ENCODE data around the gene PLSCR1. TPM values are rescaled to one million over a fixed set of nuclear protein-coding genes. Genes with fewer than 3 reads are reported as not detected.
"Not testable (repeated sequence)": the region's sequence is repeated elsewhere in the genome, so short reads cannot be mapped to it uniquely, and the experiment has no call there.

PLSCR1 gene
- total and polyA plus RNA-seq, 7 donors: 59.3 to 194 (median 112) TPM

DNA sequence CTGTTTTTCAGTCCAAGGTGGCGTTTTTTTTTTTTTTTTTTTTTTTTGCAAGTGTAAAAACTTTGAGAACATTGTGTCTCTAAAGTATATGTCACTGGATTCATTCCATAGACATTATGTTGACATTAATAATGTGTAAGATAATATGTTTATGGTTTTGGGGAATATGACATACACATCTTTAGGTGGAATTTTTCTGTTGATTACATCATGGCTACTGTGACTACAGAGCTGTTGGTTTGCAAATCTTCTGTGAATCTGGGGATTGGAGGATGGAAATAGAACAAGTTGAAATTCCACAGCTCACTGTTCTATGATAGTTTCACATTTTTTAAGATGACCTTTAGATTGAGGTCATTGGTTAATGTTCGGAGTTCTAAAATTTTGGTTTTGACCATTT, 50.6 kb downstream of the PLSCR1 start:
- TF ChIP-seq EP300 (IDR thresholded peaks at IDR 0.05) (no peak), POLR2A (IDR thresholded peaks at IDR 0.05) (no peak), POLR2AphosphoS5 (IDR thresholded peaks at IDR 0.05) (no peak)
- TF ChIP-seq, protein P1, sequence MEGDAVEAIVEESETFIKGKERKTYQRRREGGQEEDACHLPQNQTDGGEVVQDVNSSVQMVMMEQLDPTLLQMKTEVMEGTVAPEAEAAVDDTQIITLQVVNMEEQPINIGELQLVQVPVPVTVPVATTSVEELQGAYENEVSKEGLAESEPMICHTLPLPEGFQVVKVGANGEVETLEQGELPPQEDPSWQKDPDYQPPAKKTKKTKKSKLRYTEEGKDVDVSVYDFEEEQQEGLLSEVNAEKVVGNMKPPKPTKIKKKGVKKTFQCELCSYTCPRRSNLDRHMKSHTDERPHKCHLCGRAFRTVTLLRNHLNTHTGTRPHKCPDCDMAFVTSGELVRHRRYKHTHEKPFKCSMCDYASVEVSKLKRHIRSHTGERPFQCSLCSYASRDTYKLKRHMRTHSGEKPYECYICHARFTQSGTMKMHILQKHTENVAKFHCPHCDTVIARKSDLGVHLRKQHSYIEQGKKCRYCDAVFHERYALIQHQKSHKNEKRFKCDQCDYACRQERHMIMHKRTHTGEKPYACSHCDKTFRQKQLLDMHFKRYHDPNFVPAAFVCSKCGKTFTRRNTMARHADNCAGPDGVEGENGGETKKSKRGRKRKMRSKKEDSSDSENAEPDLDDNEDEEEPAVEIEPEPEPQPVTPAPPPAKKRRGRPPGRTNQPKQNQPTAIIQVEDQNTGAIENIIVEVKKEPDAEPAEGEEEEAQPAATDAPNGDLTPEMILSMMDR (IDR thresholded peaks at IDR 0.05): no peak
- H3K36me3 ChIP-seq: no peaks in the 10 kb centered on the region

DNA sequence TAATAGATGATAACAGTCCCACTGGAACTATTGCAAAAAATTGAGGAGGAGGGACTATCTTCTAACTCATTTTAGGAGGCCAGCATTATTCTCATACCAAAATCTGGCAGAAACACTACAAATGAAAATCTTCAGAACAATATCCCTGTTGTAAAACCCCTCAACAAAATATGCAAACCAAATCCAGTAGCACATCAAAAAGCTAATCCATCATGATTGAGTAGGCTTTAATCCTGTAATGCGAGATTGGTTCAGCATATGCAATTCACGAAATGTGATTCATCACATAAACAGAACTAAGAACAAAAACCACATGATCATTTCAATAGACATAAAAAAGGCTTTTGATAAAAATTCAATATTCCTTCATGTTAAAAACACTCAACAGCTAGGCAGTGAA, 51.2 kb downstream of the PLSCR1 start:
- intact Hi-C loops (cut with DNase I): no loop called here

More for the DNA sequence above, 50.6 kb downstream of the PLSCR1 start:
- Histone ChIP-seq H3K4me1 (no peaks in the 10 kb centered on the region), H3K4me3 (no peak overlapping the region), H3K9me3 (peaks cover 0 to 3% (median 0%) of the 10 kb centered on the region in 4 donors), H3K27ac (no peak overlapping the region), H3K27me3 (no peaks in the 10 kb centered on the region)
- intact Hi-C loops (cut with DNase I): no loop called here
- no peak for DNase-seq
- WGBS, 2 donors: 92 to 93% methylated on average over 2 of the region's 2 CpGs

DNA sequence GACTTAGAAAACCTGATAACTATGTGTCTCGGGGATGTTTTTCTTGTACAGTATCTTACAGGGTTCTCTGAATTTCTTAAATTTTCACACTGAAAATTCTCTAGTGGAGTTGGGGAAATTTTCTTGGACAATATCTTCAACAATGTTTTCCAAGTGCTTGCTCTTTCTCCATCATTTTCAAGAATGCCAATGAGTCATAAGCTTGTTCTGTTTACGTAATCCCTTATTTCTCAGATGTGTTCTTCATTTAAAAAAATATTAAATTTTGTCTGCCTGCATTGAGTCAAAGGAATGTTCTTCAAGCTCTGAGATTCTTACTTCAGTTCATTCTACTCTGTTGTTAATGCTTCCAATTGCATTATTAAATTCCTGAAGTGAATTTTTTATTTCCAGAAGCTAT, 53.1 kb downstream of the PLSCR1 start:
- peaks cover 0 to 3% (median 0%) of the 10 kb centered on the region in 4 donors for H3K9me3 ChIP-seq
- intact Hi-C loops (cut with DNase I): no loop called here
- H3K4me1 ChIP-seq: no peaks in the 10 kb centered on the region
- no peaks in the 10 kb centered on the region for H3K27me3 ChIP-seq
- DNase-seq: no peak
- H3K36me3 ChIP-seq: no peaks in the 10 kb centered on the region
- H3K27ac ChIP-seq: no peak overlapping the region
- no peak overlapping the region for H3K4me3 ChIP-seq
- 49 to 70% methylated on average over 2 of the region's 2 CpGs for WGBS, 2 donors
- TF ChIP-seq POLR2AphosphoS5 (IDR thresholded peaks at IDR 0.05): no peak
- TF ChIP-seq POLR2A (IDR thresholded peaks at IDR 0.05): no peak
- TF ChIP-seq EP300 (IDR thresholded peaks at IDR 0.05): no peak
- TF ChIP-seq, protein P1 (IDR thresholded peaks at IDR 0.05): no peak

More for the DNA sequence above, 51.2 kb downstream of the PLSCR1 start:
- TF ChIP-seq POLR2AphosphoS5 (IDR thresholded peaks at IDR 0.05) (no peak), POLR2A (IDR thresholded peaks at IDR 0.05) (no peak), EP300 (IDR thresholded peaks at IDR 0.05) (no peak)
- TF ChIP-seq, protein P1 (IDR thresholded peaks at IDR 0.05): no peak
- H3K9me3 ChIP-seq: peaks cover 0 to 3% (median 0%) of the 10 kb centered on the region in 4 donors
- H3K4me3 ChIP-seq: no peak overlapping the region
- DNase-seq: no peak
- 86 to 90% methylated on average over 2 of the region's 2 CpGs for WGBS, 2 donors
- no peaks in the 10 kb centered on the region for H3K36me3 ChIP-seq
- no peaks in the 10 kb centered on the region for H3K27me3 ChIP-seq
- no peak overlapping the region for H3K27ac ChIP-seq
- H3K4me1 ChIP-seq: no peaks in the 10 kb centered on the region

DNA sequence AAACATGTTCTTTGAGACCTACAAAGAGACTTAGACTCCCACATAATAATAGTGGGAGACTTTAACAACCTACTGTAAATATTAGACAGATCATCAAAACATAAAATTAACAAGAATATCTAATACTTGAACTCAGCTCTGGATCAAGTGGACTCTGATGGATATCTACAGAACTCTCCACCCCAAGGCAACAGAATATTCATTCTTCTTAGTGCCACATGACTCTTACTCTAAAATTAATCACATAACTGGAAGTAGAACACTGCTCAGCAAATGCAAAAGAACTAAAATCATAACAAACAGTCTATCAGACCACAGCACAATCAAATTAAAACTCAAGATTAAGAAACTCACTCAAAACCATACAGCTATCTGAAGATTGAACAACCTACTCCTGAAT, 59.1 kb downstream of the PLSCR1 start:
- H3K4me3 ChIP-seq: no peak overlapping the region
- no peaks in the 10 kb centered on the region for H3K36me3 ChIP-seq
- no peaks in the 10 kb centered on the region for H3K27me3 ChIP-seq
- intact Hi-C loops (cut with DNase I): no loop called here
- no peaks in the 10 kb centered on the region for H3K4me1 ChIP-seq
- peaks cover 0 to 3% (median 0%) of the 10 kb centered on the region in 4 donors for H3K9me3 ChIP-seq
- DNase-seq: no peak
- TF ChIP-seq POLR2A (IDR thresholded peaks at IDR 0.05) (no peak), EP300 (IDR thresholded peaks at IDR 0.05) (no peak), POLR2AphosphoS5 (IDR thresholded peaks at IDR 0.05) (no peak)
- TF ChIP-seq, protein P1 (IDR thresholded peaks at IDR 0.05): no peak
- no peak overlapping the region for H3K27ac ChIP-seq

DNA sequence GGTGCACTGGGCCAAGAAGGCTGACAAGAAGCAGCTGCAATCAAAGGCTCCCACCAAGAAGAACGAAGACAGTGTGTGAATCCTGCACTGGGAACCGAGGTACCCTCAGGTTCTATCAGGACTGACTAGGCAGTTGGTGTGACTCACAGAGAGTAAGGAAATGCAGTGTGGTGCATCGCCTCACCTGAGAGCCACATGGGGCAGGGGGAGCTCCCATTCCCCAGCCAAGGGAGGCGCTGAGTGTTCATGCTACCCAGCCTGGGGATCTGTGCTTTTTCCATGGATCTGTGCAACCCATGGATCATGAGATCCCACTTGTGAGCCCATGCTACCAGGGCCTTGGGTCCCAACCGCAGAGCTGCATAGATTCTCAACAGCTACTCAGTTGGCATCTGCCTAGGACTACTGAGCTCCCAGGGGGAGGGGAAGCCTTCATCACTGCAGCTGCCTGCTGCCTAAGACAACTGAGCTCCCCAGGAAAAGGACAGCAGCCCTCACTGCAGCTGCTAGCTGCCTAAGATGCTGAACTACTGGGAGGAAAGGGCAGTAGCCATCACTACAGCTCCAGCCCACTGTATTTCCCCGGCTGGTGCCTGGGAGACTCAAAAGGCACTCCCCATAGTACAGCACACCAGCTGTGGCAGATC, 68.2 kb downstream of the PLSCR1 start:
- Histone ChIP-seq H3K27me3 (no peaks in the 10 kb centered on the region), H3K27ac (no peak overlapping the region), H3K4me1 (peaks cover 0 to 8% (median 0%) of the 10 kb centered on the region in 4 donors), H3K36me3 (no peaks in the 10 kb centered on the region), H3K9me3 (no peaks in the 10 kb centered on the region), H3K4me3 (no peak overlapping the region)
- DNase-seq: no peak
- intact Hi-C loops (cut with DNase I): no loop called here
- 90 to 93% methylated on average over 6 of the region's 6 CpGs for WGBS, 2 donors
- no peak for TF ChIP-seq EP300 (IDR thresholded peaks at IDR 0.05)
- no peak for TF ChIP-seq POLR2A (IDR thresholded peaks at IDR 0.05)
- TF ChIP-seq, protein P1 (IDR thresholded peaks at IDR 0.05): no peak
- TF ChIP-seq POLR2AphosphoS5 (IDR thresholded peaks at IDR 0.05): no peak

DNA sequence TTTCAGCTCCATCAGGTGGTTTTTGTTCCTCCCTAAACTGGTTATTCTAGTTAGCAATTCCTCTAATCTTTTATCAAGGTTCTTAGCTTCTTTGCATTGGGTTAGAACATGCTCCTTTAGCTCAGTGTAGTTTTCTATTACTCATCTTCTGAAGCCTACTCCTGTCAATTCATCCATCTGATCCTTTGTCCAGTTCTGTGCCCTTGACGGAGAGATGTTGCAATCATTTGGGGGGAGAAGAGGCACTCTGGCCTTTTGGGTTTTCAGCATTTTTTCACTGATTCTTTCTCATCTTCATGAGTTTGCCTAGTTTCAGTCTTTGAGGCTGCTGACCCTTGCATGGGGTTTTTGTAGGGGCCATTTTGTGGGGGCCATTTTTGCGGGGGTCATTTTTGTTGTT, 69.4 kb downstream of the PLSCR1 start:
- intact Hi-C loops (cut with DNase I): loop anchor here (5.0 kb wide), 1 partner anchor 67 kb away; the partner anchor contains the start of gene PLSCR1
- 95 to 96% methylated on average over 2 of the region's 2 CpGs for WGBS, 2 donors
- H3K9me3 ChIP-seq, H3K27ac ChIP-seq, H3K4me3 ChIP-seq, H3K36me3 ChIP-seq, H3K4me1 ChIP-seq, DNase-seq, H3K27me3 ChIP-seq: not testable (repeated sequence)

All from sigmoid colon (tissue), 7 donors.